ENCODE measurements around the gene GCAT. TPM values are rescaled to one million over a fixed set of nuclear protein-coding genes. Genes with fewer than 3 reads are reported as not detected.
A peak's percentile ranks its signal among the peaks of the same experiment; 100 is the strongest.

The GCAT gene
- total and polyA plus RNA-seq, 2 of the 13 experiments (the other 11 are each of a cell fraction or from before 2014, with no cell fraction given), result 28.0 to 50.3 TPM

- TF ChIP-seq MNT (IDR thresholded peaks at IDR 0.05) (no peak), KLF6 (CRISPR knock-in tag; IDR thresholded peaks at IDR 0.05) (0 out of 2 replicates have a peak, but pooled peaks have one; percentile 49), MAZ (IDR thresholded peaks at IDR 0.05; ENCODE audit: borderline replicate concordance, low read depth, low read length) (no peak), MAZ (CRISPR knock-in tag; IDR thresholded peaks at IDR 0.05; ENCODE audit: low read depth) (peak; percentile 64; the same call in 1 of the 2 replicates), KAT8 (CRISPR knock-in tag; IDR thresholded peaks at IDR 0.05) (0 out of 2 replicates have a peak, but pooled peaks have one; percentile 7), CEBPB (IDR thresholded peaks at IDR 0.05; ENCODE audit: borderline replicate concordance, low read depth, low read length) (peak; percentile 70; the same call in 1 of the 2 replicates), BCL6 (CRISPR knock-in tag; IDR thresholded peaks at IDR 0.05) (peak; percentile 14; the same call in 1 of the 2 replicates), U2AF1 (optimal IDR thresholded peaks at IDR 0.05; ENCODE audit: low read depth, low read length) (no peak), KAT7 (CRISPR knock-in tag; IDR thresholded peaks at IDR 0.05; ENCODE audit: borderline replicate concordance) (0 out of 2 replicates have a peak, but pooled peaks have one; percentile 24), ZHX2 (IDR thresholded peaks at IDR 0.05; ENCODE audit: low read depth) (no peak), ZHX2 (CRISPR knock-in tag; IDR thresholded peaks at IDR 0.05; ENCODE audit: borderline replicate concordance) (0 out of 2 replicates have a peak, but pooled peaks have one; percentile 57), DR1 (CRISPR knock-in tag; IDR thresholded peaks at IDR 0.05) (no peak), ZNF761 (CRISPR knock-in tag; conservative IDR thresholded peaks at IDR 0.05) (no peak), KDM5B (CRISPR knock-in tag; IDR thresholded peaks at IDR 0.05; ENCODE audit: borderline replicate concordance) (peak; percentile 61; the same call in 1 of the 2 replicates), AKNA (CRISPR knock-in tag; IDR thresholded peaks at IDR 0.05; ENCODE audit: borderline replicate concordance) (no peak), ZNF263 (CRISPR knock-in tag; IDR thresholded peaks at IDR 0.05) (peak; percentile 97)
Measured at GRCh38 chr22:37802310-37803194, 5.2 kb upstream of the GCAT start (continued).
